Adrenal gland (tissue), 12 donors: ENCODE data around the gene PNLIPRP2. TPM values are rescaled to one million over a fixed set of nuclear protein-coding genes. Genes with fewer than 3 reads are reported as not detected.

ENCODE experiments used
- DNase-seq, 7 donors: peaks; one replicate each; pipeline ENCODE4 v3.0.0-alpha.2; 2019 to 2020
- H3K27ac ChIP-seq, 5 donors: fragments of 200-600 bp; sonication (generic) in 4 of 5; 1 replicate in 3 of 5; 2 replicates in 2 of 5; pipeline versions ENCODE4 v1.5.1 to v1.8.0; 2016 to 2020; ENCODE audit warnings: mild to moderate bottlenecking in 1 of 5
- H3K27me3 ChIP-seq: fragments of 200-600 bp; 2 replicates; pipeline ENCODE4 v1.8.0; 2021
- H3K36me3 ChIP-seq, 2 donors: fragments of 200-600 bp; replicated peaks in 1 of 2; 1 replicate in 1 of 2; 2 replicates in 1 of 2; pipeline versions ENCODE4 v1.5.1 to v1.8.0; 2018 to 2022
- H3K4me1 ChIP-seq, 2 donors: fragments of 200-600 bp; replicated peaks in 1 of 2; 1 replicate in 1 of 2; 2 replicates in 1 of 2; pipeline versions ENCODE4 v1.5.1 to v1.8.0; 2018 to 2021
- H3K4me3 ChIP-seq, 4 donors: fragments of 200-600 bp; sonication (generic) in 3 of 4; one replicate each; pipeline ENCODE4 v1.5.1; 2016 to 2018
- H3K9me3 ChIP-seq, 3 donors: fragments of 200-600 bp; sonication (generic) in 1 of 3; replicated peaks in 1 of 3; 1 replicate in 2 of 3; 2 replicates in 1 of 3; pipeline versions ENCODE4 v1.5.1 to v1.8.0; 2016 to 2021
- POLR2A ChIP-seq, 2 donors: fragments of 450-650 bp; IDR thresholded peaks; one replicate each; pipeline ENCODE4 v1.6.1; 2017; ENCODE audit warnings: antibody characterized with exemption in 2 of 2, mild to moderate bottlenecking in 2 of 2, moderate library complexity in 1 of 2
- WGBS, 4 donors: extraction: QIAGEN DNeasy Blood & Tissue Kit in 2 of 4; methylation state at CpG; one replicate each; pipeline versions ENCODE4 v1.1.5 to v1.1.7; 2013 to 2017; 5-methylcytosine and 5-hydroxymethylcytosine counted together
- intact Hi-C, 2 donors: fragments of 100-400 bp; cut with DNase I; formaldehyde crosslinking; loops; one replicate each; pipeline versions ENCODE4 v1.14.1 to v1.15.0; 2022 to 2023
- polyA plus RNA-seq, 3 donors: library from polyadenylated mRNA; stranded (reverse); fragments of 200-250 nt in 2 of 3; fragments of 350-450 nt in 1 of 3; fragmentation: Illumina TruSeq in 1 of 3; extraction: RNeasy Lipid Tissue Mini Kit (QIAGEN cat#74804) in 1 of 3; gene quantifications; one replicate each; pipeline ENCODE4 v1.2.3, GENCODE V29; 2013 to 2014
- total RNA-seq, 9 donors: library from RNA; depleted of rRNA in 4 of 9; stranded (reverse); fragments of >200 nt in 4 of 9; fragments of 120-200 nt in 1 of 9; fragmentation: NEBNext Ultra II Directional in 1 of 9; extraction: Animal tissue kit (Norgen Biotek cat#: 25700) in 1 of 9; gene quantifications; one replicate each; pipeline versions ENCODE4 v1.1.0 to v1.2.4, GENCODE V29; 2013 to 2023
- TF ChIP-seq, protein P1 (sequence below), 6 experiments: fragments of 450-650 bp in 4 of 6; fragments of 200-600 bp in 2 of 6; sonication (generic) in 1 of 6; IDR thresholded peaks; 1 replicate in 5 of 6; 2 replicates in 1 of 6; pipeline versions ENCODE4 v1.5.1 to v1.8.0; 2016 to 2021; ENCODE audit warnings: antibody characterized with exemption in 6 of 6, mild to moderate bottlenecking in 2 of 6, moderate library complexity in 1 of 6
- donor health status: healthy with polysubstance abuse.
- donor health status: Bipolar disorder and iron deficiency.
- donor health status: DM: yes; HTN: yes; CAD: no.
- donor health status: DM: no; HTN: no; CAD: no.
- donor health status: DM: no; HTN: no; CAD: no.
- donor health status: DM: yes; HTN: yes; CAD: no.

Gene PNLIPRP2
- total and polyA plus RNA-seq, 12 donors = 0.15 to 1.1 (median 0.89) TPM; not detected in 6

DNA sequence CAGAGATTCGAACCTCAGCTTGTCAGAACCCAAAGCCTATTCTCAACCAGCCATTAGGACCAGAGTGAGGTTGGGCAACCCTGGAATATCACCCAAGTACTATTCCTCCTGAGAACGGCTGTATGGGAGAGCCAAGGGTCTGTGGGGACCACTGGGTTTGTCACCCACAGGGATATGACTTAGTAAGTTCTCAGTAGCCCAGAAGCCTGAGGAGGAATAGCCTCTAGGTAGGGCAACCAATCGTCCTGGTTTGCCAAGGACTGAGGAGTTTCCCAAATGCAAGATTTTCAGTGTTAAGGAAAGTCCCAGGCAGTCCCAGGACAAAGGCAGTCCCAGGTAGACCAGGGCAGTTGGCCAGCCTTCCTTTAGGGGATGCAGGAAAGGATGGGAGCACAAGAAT is 46.7 kb downstream of the PNLIPRP2 start:
- Histone ChIP-seq H3K27ac (no peak overlapping the region), H3K4me3 (no peak overlapping the region), H3K4me1 (peaks cover 6 to 33% of the 10 kb centered on the region in 2 donors), H3K36me3 (no peaks in the 10 kb centered on the region), H3K27me3 (no peaks in the 10 kb centered on the region), H3K9me3 (no peaks in the 10 kb centered on the region)
- WGBS, 4 donors = 84 to 90% (median 88%) methylated on average over 3 of the region's 3 CpGs
- DNase-seq = no peak
- TF ChIP-seq, protein P1, sequence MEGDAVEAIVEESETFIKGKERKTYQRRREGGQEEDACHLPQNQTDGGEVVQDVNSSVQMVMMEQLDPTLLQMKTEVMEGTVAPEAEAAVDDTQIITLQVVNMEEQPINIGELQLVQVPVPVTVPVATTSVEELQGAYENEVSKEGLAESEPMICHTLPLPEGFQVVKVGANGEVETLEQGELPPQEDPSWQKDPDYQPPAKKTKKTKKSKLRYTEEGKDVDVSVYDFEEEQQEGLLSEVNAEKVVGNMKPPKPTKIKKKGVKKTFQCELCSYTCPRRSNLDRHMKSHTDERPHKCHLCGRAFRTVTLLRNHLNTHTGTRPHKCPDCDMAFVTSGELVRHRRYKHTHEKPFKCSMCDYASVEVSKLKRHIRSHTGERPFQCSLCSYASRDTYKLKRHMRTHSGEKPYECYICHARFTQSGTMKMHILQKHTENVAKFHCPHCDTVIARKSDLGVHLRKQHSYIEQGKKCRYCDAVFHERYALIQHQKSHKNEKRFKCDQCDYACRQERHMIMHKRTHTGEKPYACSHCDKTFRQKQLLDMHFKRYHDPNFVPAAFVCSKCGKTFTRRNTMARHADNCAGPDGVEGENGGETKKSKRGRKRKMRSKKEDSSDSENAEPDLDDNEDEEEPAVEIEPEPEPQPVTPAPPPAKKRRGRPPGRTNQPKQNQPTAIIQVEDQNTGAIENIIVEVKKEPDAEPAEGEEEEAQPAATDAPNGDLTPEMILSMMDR (IDR thresholded peaks at IDR 0.05) = no peak
- TF ChIP-seq POLR2A (IDR thresholded peaks at IDR 0.05) = no peak
- intact Hi-C loops = no loop called here

DNA sequence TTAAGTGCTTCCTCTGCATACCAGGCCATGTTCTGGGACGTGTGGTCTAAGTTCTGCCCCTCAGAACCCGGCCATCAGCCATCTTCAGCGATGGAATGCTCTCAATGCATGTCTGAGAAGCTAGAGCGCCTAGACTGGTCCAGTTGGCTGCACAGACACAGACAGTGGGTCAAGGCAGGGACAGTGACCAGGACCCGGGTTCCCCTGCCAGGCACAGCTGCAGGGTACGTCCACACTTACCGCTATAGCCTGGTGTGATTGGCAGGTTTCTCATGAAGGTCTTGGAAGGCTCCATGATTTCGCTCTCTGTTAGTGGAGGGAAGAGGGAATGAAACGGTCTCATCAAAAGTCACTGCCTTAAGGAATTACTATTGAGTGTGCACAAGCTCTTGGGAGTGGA is 47.3 kb downstream of the PNLIPRP2 start:
- 94 to 98% (median 94%) methylated on average over 9 of the region's 9 CpGs for WGBS, 4 donors
- Histone ChIP-seq H3K4me3 (no peak overlapping the region), H3K36me3 (no peaks in the 10 kb centered on the region), H3K27me3 (no peaks in the 10 kb centered on the region), H3K27ac (no peak overlapping the region), H3K9me3 (no peaks in the 10 kb centered on the region), H3K4me1 (peaks cover 6 to 33% of the 10 kb centered on the region in 2 donors)
- intact Hi-C loops = no loop called here
- TF ChIP-seq, protein P1 (IDR thresholded peaks at IDR 0.05) = no peak
- no peak for DNase-seq

DNA sequence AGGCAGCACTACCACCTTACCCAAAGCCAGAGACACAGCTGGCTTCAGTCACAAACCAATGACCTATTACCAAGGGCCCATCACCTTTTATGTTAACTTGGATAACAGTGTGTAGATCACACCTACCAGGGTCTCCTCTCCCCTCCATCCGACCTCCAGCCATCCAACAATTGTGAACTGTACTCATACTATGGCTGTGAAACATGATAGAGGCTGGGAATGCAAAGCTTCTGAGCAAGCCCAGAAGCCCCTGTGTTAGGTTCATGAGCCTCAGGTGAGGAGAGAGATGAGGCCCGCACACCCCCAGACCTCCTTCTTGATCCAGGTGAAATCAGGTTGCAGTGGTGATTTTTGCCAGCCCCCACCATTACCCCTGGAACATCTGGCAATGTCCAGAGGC is 47.7 kb downstream of the PNLIPRP2 start:
- Histone ChIP-seq H3K4me3 (no peak overlapping the region), H3K27ac (no peak overlapping the region), H3K9me3 (no peaks in the 10 kb centered on the region), H3K36me3 (no peaks in the 10 kb centered on the region), H3K4me1 (peaks cover 6 to 33% of the 10 kb centered on the region in 2 donors), H3K27me3 (no peaks in the 10 kb centered on the region)
- DNase-seq = no peak
- 91 to 100% (median 91%) methylated on average over 2 of the region's 2 CpGs for WGBS, 4 donors
- intact Hi-C loops = no loop called here
- no peak for TF ChIP-seq POLR2A (IDR thresholded peaks at IDR 0.05)
- TF ChIP-seq, protein P1 (IDR thresholded peaks at IDR 0.05) = no peak

DNA sequence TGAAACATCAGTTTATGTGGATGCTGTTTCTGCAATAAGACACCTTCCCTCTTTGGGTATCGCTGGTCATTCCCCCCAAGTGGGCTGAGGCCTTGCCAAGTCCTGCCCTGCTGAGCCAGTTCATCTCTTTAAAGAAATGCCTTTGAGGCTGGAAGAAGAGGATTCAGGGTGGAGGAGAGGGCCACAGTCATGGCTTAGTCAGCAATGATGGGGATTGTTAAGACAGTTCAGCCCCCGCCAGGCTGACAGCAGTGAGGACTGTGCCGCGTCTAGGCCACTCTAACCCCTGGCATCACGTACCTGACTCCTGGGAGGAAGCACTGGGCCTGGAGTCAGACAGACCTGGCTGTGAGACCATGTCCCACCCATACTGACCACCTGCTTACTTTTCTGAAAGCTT is 48.3 kb downstream of the PNLIPRP2 start:
- no peak for DNase-seq
- Histone ChIP-seq H3K4me3 (no peak overlapping the region), H3K27me3 (no peaks in the 10 kb centered on the region), H3K36me3 (no peaks in the 10 kb centered on the region), H3K4me1 (peaks cover 6 to 33% of the 10 kb centered on the region in 2 donors), H3K9me3 (no peaks in the 10 kb centered on the region), H3K27ac (peak overlapping the region in 1 of 5 donors; percentile 29)
- WGBS, 4 donors = 80 to 89% (median 83%) methylated on average over 3 to 5 of the region's 5 CpGs
- intact Hi-C loops = no loop called here
- no peak for TF ChIP-seq POLR2A (IDR thresholded peaks at IDR 0.05)
- TF ChIP-seq, protein P1 (IDR thresholded peaks at IDR 0.05) = no peak
